Measurements from ENCODE around the gene LRP1B. TPM values are rescaled to one million over a fixed set of nuclear protein-coding genes. Genes with fewer than 3 reads are reported as not detected.

Gene LRP1B
- total and polyA plus RNA-seq, 2 of the 8 experiments (the other 6 are each of a cell fraction or from before 2014, with no cell fraction given) = 0.03 TPM; not detected in 1

DNA sequence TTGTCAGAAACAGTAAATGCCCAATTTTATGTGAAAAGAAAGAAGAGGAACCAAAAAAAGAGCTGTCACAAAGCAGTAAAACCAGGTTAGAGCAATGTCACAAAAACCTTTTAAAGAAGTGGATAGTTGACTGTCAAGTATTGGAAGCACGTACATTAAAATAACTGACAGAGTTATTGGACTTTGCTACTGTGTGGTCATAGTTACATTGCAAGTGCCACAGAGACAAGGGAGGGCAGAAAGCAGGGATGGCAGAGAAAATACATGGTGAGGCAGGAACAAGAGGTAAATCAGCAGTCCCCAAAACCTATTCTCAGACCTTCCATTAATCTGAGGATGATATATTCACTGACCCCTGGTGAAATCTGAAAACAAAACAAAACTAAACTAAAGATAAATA is 116.3 kb downstream of the LRP1B start:
- CTCF ChIA-PET (ENCODE audit: partially characterized antibody) = interaction anchor here (1.0 kb wide), 1 partner anchor 13 kb away, joined by 3 read pairs; no protein-coding TSS in a partner anchor
- WGBS, 2 experiments (ENCODE audit: extremely low coverage in 1 of 2, insufficient coverage in 1 of 2, insufficient read length in 1 of 2, insufficient replicate concordance in 2 of 2, low coverage in 1 of 2, low lambda C conversion rate in 2 of 2, missing lambda C conversion rate in 1 of 2) = 90% methylated on average over 1 of the region's 1 CpG; no CpG with 5 or more reads in 1 of the 2 experiments

More for the DNA sequence above, 116.3 kb downstream of the LRP1B start:
- Histone ChIP-seq H2BK20ac (ENCODE audit: low read length) (no peak overlapping the region), H3K56ac (replicated peaks; ENCODE audit: insufficient read length, low read depth, low read length) (no peak overlapping the region), H3K23me2 (ENCODE audit: low read depth, low read length) (no peaks in the 10 kb centered on the region), H3K9ac (replicated peaks in 1 of 4; ENCODE audit: extremely low read depth in 1 of 4, low read depth in 3 of 4, low read length in 3 of 4) (no peak overlapping the region), H2AK5ac (ENCODE audit: low read depth, low read length) (no peak overlapping the region), H3K27ac (ENCODE audit: low read depth, low read length) (no peak overlapping the region), H3K14ac (ENCODE audit: insufficient read length) (no peak overlapping the region), H4K91ac (replicated peaks; ENCODE audit: insufficient read length, low read length) (no peak overlapping the region), H2BK5ac (ENCODE audit: low read depth, low read length) (no peak overlapping the region), H3K4ac (replicated peaks; ENCODE audit: insufficient read length, low read depth, low read length) (no peak overlapping the region), H3K79me2 (ENCODE audit: control insufficient read depth in 1 of 2, insufficient read depth in 2 of 2, low read length in 2 of 2) (no peaks in the 10 kb centered on the region), H2BK15ac (ENCODE audit: low read length) (no peak overlapping the region), H4K8ac (ENCODE audit: extremely low read depth, insufficient read depth, low read length) (no peak overlapping the region), H3K4me1 (replicated peaks in 1 of 4; ENCODE audit: control insufficient read depth in 3 of 4, insufficient read depth in 4 of 4, low read length in 3 of 4) (no peaks in the 10 kb centered on the region), H4K20me1 (replicated peaks in 1 of 2; ENCODE audit: control insufficient read depth in 1 of 2, insufficient read depth in 2 of 2, low read length in 2 of 2) (no peaks in the 10 kb centered on the region), H3K79me1 (ENCODE audit: low read depth, low read length) (no peaks in the 10 kb centered on the region), H3K27me3 (replicated peaks in 1 of 4; ENCODE audit: control insufficient read depth in 3 of 4, extremely low read depth in 1 of 4, insufficient read depth in 3 of 4, low read length in 3 of 4) (no peaks in the 10 kb centered on the region), H2BK12ac (ENCODE audit: low read depth, low read length) (no peak overlapping the region), H4K5ac (ENCODE audit: insufficient read length, low read depth, low read length) (no peak overlapping the region), H3K9me3 (ENCODE audit: insufficient read depth in 2 of 2, low read depth in 1 of 2, low read length in 1 of 2) (no peaks in the 10 kb centered on the region), H2BK120ac (replicated peaks; ENCODE audit: low read depth, low read length) (no peak overlapping the region), H3K4me3 (ENCODE audit: extremely low read depth in 1 of 4, insufficient read depth in 2 of 4, low read depth in 3 of 4, low read length in 4 of 4) (no peak overlapping the region), H3K18ac (ENCODE audit: extremely low read depth, low read length) (no peak overlapping the region), H2AFZ (ENCODE audit: low read length) (no peak overlapping the region), H3K36me3 (ENCODE audit: control insufficient read depth in 2 of 4, insufficient read depth in 4 of 4, low read length in 3 of 4) (no peaks in the 10 kb centered on the region), H3K4me2 (ENCODE audit: insufficient read depth in 1 of 2, low read depth in 2 of 2, low read length in 2 of 2) (no peak overlapping the region), H3K23ac (ENCODE audit: insufficient read length) (no peak overlapping the region)
- no peak for TF ChIP-seq ASH2L (IDR thresholded peaks at IDR 0.05; ENCODE audit: low read length)
- TF ChIP-seq EP300 (IDR thresholded peaks at IDR 0.05; ENCODE audit: borderline replicate concordance in 1 of 2, low read depth in 2 of 2, low read length in 2 of 2) = no peak
- no peak for TF ChIP-seq JUND (IDR thresholded peaks at IDR 0.05; ENCODE audit: low read length)
- TF ChIP-seq KDM4A (IDR thresholded peaks at IDR 0.05; ENCODE audit: low read depth, low read length, severe bottlenecking) = no peak
- no peak for TF ChIP-seq TEAD4 (IDR thresholded peaks at IDR 0.05; ENCODE audit: low read depth, low read length)
- no peak for TF ChIP-seq HDAC6 (IDR thresholded peaks at IDR 0.05; ENCODE audit: low read depth, low read length)
- no peak for TF ChIP-seq TCF12 (IDR thresholded peaks at IDR 0.05; ENCODE audit: low read depth, low read length)
- TF ChIP-seq CREB1 (IDR thresholded peaks at IDR 0.05) = no peak
- no peak for TF ChIP-seq TBP (IDR thresholded peaks at IDR 0.05; ENCODE audit: low read depth, low read length)
- no peak for TF ChIP-seq TAF7 (optimal IDR thresholded peaks at IDR 0.05; ENCODE audit: borderline replicate concordance, low read depth, low read length)
- no peak for TF ChIP-seq CHD1 (IDR thresholded peaks at IDR 0.05; ENCODE audit: low read depth, low read length)
- no peak for TF ChIP-seq SIX5 (IDR thresholded peaks at IDR 0.05; ENCODE audit: low read depth, low read length)
- no peak for TF ChIP-seq POLR2AphosphoS5 (IDR thresholded peaks at IDR 0.05; ENCODE audit: low read depth, low read length)
- no peak for TF ChIP-seq RAD21 (IDR thresholded peaks at IDR 0.05 in 1 of 2, conservative IDR thresholded peaks at IDR 0.05 in 1 of 2; ENCODE audit: low read depth in 2 of 2, low read length in 2 of 2)
- no peak for TF ChIP-seq SP4 (IDR thresholded peaks at IDR 0.05; ENCODE audit: low read length)
- TF ChIP-seq RXRA (IDR thresholded peaks at IDR 0.05; ENCODE audit: insufficient read depth, low read depth, low read length) = no peak
- no peak for TF ChIP-seq SP1 (IDR thresholded peaks at IDR 0.05; ENCODE audit: low read depth, low read length)
- DNase-seq (ENCODE audit: low read depth in 1 of 2, low spot score in 2 of 2) (no peak), FAIRE-seq (no peak)
- POLR2A ChIA-PET (ENCODE audit: partially characterized antibody) = no interaction called here

Measured in H1 (cell line).